Adrenal gland (tissue), 5 donors: ENCODE results near the gene RFX7.

Experiments
- POLR2A ChIP-seq, 2 donors: fragments of 450-650 bp; IDR thresholded peaks; one replicate each; pipeline ENCODE4 v1.6.1; 2017; ENCODE audit warnings: antibody characterized with exemption in 2 of 2, mild to moderate bottlenecking in 2 of 2, moderate library complexity in 1 of 2
- TF ChIP-seq, protein P1 (sequence below), 6 experiments: fragments of 450-650 bp in 4 of 6; fragments of 200-600 bp in 2 of 6; sonication (generic) in 1 of 6; IDR thresholded peaks; 1 replicate in 5 of 6; 2 replicates in 1 of 6; pipeline versions ENCODE4 v1.5.1 to v1.8.0; 2016 to 2021; ENCODE audit warnings: antibody characterized with exemption in 6 of 6, mild to moderate bottlenecking in 2 of 6, moderate library complexity in 1 of 6
- donor health status: DM: no; HTN: no; CAD: no.

DNA sequence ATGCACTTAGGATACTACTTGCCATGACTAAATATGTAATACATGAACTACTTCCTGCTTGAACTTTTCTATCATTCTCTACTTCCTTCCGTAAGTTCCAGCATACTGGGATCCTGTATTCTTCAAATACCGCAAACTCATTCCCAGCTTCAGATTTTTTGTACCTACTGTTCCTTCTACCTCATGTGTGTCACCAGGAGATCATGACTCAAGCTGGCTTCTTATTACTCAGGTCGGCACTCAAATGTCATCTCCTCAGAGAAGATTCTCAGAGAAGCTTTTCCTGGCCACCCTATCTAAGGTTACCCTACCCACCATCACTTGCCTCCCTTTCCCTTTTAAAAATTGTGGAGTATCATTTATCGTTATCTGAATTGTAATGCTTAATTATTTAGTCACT, 66.7 kb downstream of the RFX7 start:
- TF ChIP-seq, protein P1, sequence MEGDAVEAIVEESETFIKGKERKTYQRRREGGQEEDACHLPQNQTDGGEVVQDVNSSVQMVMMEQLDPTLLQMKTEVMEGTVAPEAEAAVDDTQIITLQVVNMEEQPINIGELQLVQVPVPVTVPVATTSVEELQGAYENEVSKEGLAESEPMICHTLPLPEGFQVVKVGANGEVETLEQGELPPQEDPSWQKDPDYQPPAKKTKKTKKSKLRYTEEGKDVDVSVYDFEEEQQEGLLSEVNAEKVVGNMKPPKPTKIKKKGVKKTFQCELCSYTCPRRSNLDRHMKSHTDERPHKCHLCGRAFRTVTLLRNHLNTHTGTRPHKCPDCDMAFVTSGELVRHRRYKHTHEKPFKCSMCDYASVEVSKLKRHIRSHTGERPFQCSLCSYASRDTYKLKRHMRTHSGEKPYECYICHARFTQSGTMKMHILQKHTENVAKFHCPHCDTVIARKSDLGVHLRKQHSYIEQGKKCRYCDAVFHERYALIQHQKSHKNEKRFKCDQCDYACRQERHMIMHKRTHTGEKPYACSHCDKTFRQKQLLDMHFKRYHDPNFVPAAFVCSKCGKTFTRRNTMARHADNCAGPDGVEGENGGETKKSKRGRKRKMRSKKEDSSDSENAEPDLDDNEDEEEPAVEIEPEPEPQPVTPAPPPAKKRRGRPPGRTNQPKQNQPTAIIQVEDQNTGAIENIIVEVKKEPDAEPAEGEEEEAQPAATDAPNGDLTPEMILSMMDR (IDR thresholded peaks at IDR 0.05) = no peak
- no peak for TF ChIP-seq POLR2A (IDR thresholded peaks at IDR 0.05)
